Neural cell (in vitro differentiated cells): ENCODE results near the gene GNG3.

Experiments used
- CTCF ChIP-seq: fragments of 450-650 bp; IDR thresholded peaks from 2 replicates; pipeline ENCODE4 v1.5.1; 2014; ENCODE audit warnings: antibody characterized with exemption, mild to moderate bottlenecking, moderate library complexity; ENCODE audit not compliant: poor library complexity, severe bottlenecking
- EP300 ChIP-seq: fragments of 450-650 bp; conservative IDR thresholded peaks from 2 replicates; pipeline ENCODE4 v1.6.1; 2014; ENCODE audit warnings: antibody characterized with exemption, mild to moderate bottlenecking, moderate library complexity; ENCODE audit not compliant: poor library complexity, severe bottlenecking
- EZH2 ChIP-seq: fragments of 200-600, 300-800 bp; shearing (Covaris generic), sonication (generic); IDR thresholded peaks from 2 replicates; pipeline ENCODE4 v1.6.1; 2014; ENCODE audit warnings: antibody characterized with exemption, low read length, borderline replicate concordance, mild to moderate bottlenecking; ENCODE audit not compliant: insufficient read depth, poor library complexity, severe bottlenecking
- POLR2AphosphoS5 ChIP-seq: IDR thresholded peaks from 2 replicates; pipeline ENCODE4 v1.6.1; 2012
- RAD21 ChIP-seq: fragments of 450-650 bp; conservative IDR thresholded peaks from 2 replicates; pipeline ENCODE4 v1.6.1; 2014; ENCODE audit warnings: antibody characterized with exemption, mild to moderate bottlenecking, moderate library complexity
- REST ChIP-seq: IDR thresholded peaks from 2 replicates; pipeline ENCODE4 v1.6.1; 2012; ENCODE audit warnings: borderline replicate concordance
- TAF1 ChIP-seq: IDR thresholded peaks from 2 replicates; pipeline ENCODE4 v1.6.1; 2012; ENCODE audit warnings: low read depth

- TF ChIP-seq POLR2AphosphoS5 (no peak), CTCF (no peak), EP300 (peak; percentile 21), EZH2 (no peak), TAF1 (no peak), REST (no peak), RAD21 (no peak)
Observed at GRCh38 chr11:62727872-62728170, 20.3 kb downstream of the GNG3 start.
